GM12864 (cell line): ENCODE data around the gene RTN4R.

Experiments
- DNase-seq: peaks from one replicate; pipeline ENCODE4 v3.0.0-alpha.2; 2011; ENCODE audit warnings: low read depth
- H3K4me3 ChIP-seq: 2 replicates; pipeline ENCODE4 v1.5.1; 2011; ENCODE audit warnings: mild to moderate bottlenecking, low read depth, low read length, control low read depth
- TF ChIP-seq, protein P1 (sequence below): IDR thresholded peaks from 2 replicates; pipeline ENCODE4 v1.5.1; 2011; ENCODE audit warnings: low read depth, mild to moderate bottlenecking, moderate library complexity, low read length, control low read depth, inconsistent platforms; ENCODE audit errors: missing control alignments

Gene RTN4R

DNA sequence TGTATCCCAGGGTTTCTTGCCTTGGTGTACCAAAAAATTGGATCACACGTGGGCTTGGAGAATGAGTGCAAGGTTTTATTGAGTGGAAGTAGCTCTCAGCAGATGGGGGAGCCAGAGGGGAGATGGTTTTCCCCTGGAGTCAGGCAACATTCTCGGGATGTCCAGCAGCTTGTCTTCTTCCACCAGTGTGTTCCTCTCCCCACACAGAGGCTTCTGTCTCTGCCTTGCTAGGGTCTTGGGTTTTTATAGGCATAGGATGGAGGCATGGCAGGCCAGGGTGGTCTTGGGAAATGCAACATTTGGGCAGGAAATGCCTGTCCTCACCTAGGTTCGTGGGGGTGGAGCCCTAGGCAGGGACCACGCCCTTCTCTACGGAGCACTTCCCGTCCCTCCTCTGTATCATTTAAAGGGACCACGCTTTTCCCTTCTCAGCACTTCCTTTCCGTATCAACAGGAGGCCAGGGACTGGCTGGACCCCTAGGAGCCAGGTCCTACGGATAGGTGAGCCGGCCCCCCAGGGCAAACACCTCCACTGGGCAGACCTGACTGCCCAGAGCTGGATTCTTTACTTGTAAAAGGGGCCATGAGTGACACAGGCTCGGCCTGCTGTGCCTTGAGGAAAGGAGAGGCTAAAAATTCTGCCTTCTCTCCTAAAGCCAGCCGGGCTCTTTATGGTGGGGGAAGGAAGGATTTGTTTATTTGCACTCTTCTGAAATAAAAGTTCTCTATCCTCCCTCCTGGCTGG lies 62.0 kb downstream of the RTN4R start:
- H3K4me3 ChIP-seq = peak overlapping the region; percentile 87
- TF ChIP-seq, protein P1, sequence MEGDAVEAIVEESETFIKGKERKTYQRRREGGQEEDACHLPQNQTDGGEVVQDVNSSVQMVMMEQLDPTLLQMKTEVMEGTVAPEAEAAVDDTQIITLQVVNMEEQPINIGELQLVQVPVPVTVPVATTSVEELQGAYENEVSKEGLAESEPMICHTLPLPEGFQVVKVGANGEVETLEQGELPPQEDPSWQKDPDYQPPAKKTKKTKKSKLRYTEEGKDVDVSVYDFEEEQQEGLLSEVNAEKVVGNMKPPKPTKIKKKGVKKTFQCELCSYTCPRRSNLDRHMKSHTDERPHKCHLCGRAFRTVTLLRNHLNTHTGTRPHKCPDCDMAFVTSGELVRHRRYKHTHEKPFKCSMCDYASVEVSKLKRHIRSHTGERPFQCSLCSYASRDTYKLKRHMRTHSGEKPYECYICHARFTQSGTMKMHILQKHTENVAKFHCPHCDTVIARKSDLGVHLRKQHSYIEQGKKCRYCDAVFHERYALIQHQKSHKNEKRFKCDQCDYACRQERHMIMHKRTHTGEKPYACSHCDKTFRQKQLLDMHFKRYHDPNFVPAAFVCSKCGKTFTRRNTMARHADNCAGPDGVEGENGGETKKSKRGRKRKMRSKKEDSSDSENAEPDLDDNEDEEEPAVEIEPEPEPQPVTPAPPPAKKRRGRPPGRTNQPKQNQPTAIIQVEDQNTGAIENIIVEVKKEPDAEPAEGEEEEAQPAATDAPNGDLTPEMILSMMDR = no peak
- peak; percentile 61 for DNase-seq

DNA sequence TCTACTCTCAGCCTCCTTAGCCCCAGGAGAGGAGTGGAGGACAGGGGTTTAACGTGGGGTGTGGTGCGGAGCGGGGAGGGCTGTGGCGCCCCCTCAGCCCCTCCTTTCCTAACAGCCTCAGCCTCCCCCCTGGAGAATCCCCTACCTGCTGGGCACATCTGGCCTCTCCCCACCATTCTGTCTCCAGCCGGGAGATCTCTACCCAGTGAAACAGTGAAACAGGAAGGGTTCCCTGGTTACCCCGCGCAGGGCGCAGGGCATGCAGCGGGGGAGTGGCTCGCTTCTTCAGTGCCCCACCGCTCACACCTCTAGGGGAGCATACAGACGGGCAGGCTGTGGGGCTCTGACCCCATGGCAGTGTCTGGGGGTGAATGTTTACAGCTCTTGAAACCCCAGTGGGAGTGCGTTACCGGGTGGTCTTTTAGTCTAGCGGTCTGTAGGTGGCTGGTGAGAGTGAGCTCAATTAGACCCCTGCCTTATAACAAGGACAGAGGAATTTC lies 62.6 kb downstream of the RTN4R start:
- TF ChIP-seq, protein P1 = no peak
- no peak for DNase-seq
- H3K4me3 ChIP-seq = no peak overlapping the region

DNA sequence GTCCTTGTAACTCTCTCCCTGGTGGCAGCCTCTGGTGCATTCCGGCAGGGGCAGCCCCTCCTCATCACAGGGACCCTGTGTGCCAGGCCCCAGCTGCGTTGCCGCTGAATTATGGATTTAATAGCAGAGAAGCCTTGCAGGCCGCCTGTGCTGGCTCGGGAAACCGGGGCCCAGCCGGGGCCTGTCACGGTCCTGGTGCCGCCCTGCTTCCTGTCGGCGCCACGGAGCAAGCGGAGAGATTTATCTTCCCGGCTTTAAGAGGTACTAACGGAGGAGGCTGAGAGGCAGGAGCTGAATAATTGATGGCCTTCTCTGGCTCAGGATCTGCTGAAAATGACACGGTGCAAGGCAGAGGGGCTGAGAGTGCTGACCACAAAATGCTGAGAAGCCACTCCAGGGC lies 63.3 kb downstream of the RTN4R start:
- no peak overlapping the region for H3K4me3 ChIP-seq
- TF ChIP-seq, protein P1 = no peak
- no peak for DNase-seq

DNA sequence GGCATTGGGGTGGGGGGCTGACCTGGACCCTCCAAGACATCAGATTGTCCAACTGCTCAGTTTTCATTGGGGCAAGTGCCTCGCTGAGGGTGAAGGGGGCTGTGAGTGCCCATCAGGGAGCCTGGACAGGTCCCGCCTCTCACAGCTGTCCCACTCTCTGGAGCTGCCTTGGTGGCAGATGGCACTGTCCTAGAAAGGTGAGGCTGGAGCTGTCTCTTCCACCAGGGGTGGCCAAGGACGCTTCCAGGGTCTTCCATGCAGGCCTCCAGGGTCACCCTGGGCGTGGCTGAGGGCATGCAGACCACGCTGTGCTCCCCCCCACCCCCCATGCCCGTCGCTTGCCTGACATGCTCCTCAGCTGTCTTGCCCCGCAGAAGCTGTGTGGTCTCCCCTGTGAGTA lies 63.8 kb downstream of the RTN4R start:
- no peak for DNase-seq
- TF ChIP-seq, protein P1 = no peak
- no peak overlapping the region for H3K4me3 ChIP-seq

DNA sequence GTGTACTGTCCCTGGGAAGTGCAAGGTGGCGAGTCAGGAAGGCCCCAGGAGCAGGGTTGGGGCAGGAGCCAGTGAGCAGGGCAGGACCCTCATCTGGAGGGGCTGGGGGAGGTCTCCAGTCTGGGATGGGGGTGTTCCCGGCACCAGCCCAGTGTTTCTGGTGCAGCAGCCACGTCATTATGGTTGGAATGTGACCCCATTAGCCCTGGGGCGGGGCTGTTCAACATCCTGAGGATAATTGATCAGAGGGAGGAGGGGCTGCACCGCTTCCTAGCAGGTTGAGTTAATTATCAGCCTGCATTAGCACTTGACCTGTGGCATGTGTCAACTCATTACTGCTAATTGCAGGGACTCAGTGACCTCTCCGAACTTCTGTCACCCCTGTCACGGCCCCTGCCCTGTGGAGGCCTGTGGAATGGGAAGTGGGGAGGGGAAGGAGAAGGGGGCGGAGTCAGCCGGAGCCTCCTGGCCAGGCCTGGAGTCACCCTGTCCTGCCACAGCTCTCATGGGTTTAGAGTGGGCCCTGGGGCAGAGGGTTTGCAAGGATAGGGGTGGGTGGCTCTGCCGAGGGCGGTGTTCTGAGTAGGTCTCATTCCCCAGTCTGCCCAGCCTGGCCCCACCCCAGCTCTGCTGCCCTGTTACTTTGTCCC lies 64.4 kb downstream of the RTN4R start:
- TF ChIP-seq, protein P1 = no peak
- no peak for DNase-seq
- H3K4me3 ChIP-seq = no peak overlapping the region

DNA sequence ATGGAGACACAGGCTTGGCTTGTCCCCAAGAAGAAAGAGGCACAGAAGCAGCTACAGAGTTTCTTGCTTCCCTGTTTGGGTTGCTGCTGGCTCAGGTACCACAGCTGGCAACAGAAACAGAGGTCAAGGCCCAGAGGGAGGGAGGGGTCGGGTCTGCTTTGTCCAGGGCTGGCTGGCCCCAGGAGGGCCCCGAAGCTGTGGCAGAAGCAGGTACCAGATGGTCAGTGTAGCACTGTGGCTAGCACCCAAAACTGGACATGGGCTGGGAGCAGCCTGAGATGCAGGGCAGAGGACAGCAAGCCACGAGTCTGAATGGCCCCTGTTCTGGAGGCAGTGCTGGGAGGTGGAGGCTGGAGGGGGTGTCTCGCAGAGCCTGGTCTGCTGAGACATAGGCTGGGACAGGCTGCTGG lies 65.0 kb downstream of the RTN4R start:
- no peak overlapping the region for H3K4me3 ChIP-seq
- TF ChIP-seq, protein P1 = no peak
- no peak for DNase-seq
